Transverse colon (tissue), 3 donors: ENCODE measurements around the gene GTF3C5.

ENCODE experiments used
- CTCF ChIP-seq, 5 experiments: fragments of 200-600 bp in 3 of 5; fragments of 450-650 bp in 2 of 5; sonication (generic) in 3 of 5; IDR thresholded peaks; 1 replicate in 2 of 5; 2 replicates in 3 of 5; pipeline ENCODE4 v1.5.1; 2016 to 2017; ENCODE audit warnings: antibody characterized with exemption in 5 of 5, inconsistent platforms in 3 of 5, mild to moderate bottlenecking in 2 of 5, moderate library complexity in 1 of 5
- POLR2A ChIP-seq: fragments of 450-650 bp; IDR thresholded peaks from one replicate; pipeline ENCODE4 v1.6.1; 2016; ENCODE audit warnings: antibody characterized with exemption, mild to moderate bottlenecking, moderate library complexity

- TF ChIP-seq CTCF (IDR thresholded peaks at IDR 0.05) (no peak), POLR2A (no peak)
These were observed 27.1 kb upstream of the GTF3C5 start for GRCh38 chr9:133003671-133004090.
